DMS79 treated with DMSO at 0.1 percent for 48 hours (cell line): ENCODE data around the gene TRUB2.

Experiments
- DNase-seq: peaks from one replicate; lab custom pipeline; 2025; lab: John Stamatoyannopoulos, UW

TRUB2 gene, protein sequence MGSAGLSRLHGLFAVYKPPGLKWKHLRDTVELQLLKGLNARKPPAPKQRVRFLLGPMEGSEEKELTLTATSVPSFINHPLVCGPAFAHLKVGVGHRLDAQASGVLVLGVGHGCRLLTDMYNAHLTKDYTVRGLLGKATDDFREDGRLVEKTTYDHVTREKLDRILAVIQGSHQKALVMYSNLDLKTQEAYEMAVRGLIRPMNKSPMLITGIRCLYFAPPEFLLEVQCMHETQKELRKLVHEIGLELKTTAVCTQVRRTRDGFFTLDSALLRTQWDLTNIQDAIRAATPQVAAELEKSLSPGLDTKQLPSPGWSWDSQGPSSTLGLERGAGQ

DNA sequence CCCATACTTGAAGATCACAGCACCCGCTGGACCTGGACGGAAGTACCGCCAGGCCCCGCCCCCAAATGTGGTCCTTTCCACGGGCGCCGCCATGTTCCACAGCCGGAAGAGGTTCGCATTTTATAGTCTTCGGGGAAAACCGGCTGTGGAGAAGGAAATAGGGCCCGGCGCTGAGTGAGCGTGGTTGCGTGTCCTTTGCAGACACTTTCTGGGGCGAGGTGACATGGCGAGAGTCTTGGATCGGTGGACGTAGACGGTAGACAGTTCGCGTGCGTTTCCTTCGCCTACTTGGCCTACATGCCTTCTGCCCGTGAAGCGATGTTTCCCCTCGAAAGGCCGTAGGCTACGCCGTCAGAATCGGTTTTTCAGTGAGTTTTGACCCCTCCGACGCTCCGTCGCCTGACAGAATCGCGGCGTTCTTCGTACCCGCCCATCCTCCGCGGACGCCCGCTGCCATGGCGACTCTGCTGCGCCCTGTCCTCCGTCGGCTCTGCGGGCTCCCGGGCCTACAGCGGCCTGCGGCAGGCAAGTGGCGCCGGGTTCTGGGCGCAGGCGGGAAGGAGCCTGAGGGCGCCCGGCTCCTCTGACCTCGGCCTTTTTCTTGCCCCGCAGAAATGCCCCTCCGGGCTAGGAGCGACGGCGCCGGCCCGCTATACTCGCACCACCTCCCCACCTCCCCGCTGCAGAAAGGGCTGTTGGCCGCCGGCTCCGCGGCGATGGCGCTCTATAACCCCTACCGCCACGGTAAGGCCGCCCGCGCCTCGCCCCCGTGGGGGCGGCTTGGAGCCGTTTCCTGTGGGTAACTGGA is at the start of gene TRUB2, which contains the start of gene COQ4:
Gene TRUB2, minus strand, starts transcription at position 44 of the 808 bp plus-strand sequence. Its CDS starts 39 bp downstream, at position 5.
Gene COQ4, plus strand, starts transcription at position 436 of the 808 bp plus-strand sequence. Its CDS starts 20 bp downstream, at position 456.
- peak; percentile 94 for DNase-seq

DNA sequence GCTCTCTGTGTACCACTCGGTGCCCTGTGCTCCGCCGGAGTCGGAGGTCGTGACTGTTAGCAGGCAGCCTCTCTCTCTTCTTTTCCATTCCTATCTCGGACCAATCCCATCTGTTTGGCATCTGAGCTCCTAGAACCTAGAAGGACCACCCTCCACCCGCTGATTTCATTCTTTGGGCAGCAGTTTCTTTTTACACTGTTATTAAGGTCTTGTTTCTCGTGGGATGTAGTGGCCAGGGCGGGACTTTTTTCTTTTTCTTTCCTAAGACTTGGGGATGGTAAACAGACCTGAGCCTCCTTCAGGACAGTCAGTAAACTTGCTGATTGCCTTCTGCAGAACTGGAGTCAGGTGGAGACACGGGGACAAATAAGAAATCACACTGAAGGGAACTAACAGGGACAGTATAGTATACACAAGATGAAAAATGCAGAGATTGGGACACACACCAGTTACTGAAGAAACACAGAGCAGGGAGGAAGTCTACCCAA is 49.4 kb upstream of the TRUB2 start:
- no peak for DNase-seq

DNA sequence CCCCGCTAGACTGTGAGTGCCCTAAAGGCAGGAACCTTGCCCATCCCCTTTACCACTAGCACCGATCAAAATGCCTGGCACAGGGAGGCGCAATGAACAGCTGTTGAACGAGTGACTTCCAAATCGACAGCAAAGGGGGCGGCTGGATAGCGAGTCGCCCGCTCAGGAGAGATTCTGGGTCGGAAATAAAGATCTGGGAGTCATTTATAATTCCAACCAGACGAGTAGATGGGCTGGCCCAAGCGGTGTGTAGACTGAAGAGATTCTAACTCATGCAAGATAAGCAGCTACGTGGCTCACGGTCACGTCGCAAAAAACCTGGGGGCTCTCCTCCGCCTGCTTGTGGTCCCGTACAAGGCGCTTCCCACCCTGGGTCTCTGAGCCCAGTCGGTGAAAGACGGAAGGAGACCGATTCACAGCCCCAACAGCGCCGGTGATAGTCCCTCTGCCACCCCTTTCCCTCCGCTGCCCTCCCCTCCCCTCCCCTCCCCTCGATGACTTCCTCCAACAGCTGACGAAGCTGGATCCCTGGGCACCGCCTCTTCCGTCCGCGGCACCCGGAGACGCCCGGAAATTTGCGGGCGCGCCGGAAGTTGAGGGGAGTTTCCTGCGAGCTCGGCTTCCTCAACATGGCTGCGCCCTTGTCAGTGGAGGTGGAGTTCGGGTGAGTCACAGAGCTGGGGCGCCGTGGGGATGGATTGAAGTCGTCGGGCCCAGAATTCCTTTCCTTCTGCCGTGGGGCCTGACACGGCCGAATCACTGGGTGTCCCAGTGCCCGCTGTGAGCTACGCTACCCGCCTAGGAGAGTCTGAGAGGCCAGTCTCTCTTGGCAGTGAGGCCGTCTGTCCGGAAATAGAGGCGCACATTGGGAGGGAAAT is 48.7 kb upstream of the TRUB2 start, which contains the start of gene URM1:
Gene URM1, plus strand, starts transcription at position 623 of the 878 bp plus-strand sequence. Its CDS starts 7 bp downstream, at position 630.
- peak; percentile 88 for DNase-seq

DNA sequence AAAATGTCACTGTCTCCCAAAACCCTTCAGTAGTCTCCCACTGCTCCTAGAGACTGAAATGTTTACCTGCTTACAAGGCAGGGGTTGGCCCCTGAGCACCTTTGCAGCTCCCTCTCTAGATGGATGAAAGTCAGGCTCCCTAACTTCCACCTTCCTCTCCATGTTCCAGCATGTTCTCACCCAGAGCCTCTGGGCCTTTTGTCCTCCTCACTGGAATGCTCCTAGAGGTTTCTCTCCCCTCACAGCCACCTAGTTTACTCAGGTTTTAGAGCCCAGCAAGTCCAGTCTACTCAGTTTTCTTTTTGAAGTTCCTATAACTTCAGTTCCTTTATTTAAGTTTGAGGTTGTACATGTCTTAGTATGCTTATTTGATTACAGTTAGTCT is 48.1 kb upstream of the TRUB2 start:
- no peak for DNase-seq

DNA sequence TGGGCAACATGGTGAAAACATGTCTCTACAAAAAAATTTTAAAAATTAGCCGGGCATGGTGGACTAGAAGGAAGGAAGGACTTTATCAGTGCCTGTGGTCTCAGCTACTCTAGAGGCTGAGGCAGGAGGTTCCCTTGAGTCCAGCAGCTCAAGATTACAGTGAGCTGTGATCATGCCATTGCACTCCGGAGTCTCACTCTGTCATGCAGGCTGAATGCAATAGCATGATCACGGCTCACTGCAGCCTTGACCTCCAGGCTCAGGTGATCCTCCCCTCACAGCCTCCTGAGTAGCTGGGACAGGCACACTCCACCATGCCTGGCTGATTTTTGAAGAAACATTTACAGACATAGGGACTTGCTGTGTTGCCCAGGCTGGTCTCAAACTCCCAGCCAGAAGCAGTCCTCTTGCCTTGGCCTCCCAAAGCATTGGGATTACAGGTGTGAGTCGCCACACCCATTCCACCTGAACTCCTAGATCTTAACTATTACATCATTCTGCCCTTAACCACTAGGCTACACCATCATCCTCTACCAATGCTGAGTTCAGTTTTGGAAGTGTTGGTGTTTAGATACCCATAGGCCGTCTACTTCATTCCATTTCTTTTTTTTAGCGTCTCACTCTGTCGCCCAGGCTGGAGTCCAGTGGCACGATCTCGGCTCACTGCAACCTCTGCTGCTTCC is 46.9 kb upstream of the TRUB2 start:
- no peak for DNase-seq

DNA sequence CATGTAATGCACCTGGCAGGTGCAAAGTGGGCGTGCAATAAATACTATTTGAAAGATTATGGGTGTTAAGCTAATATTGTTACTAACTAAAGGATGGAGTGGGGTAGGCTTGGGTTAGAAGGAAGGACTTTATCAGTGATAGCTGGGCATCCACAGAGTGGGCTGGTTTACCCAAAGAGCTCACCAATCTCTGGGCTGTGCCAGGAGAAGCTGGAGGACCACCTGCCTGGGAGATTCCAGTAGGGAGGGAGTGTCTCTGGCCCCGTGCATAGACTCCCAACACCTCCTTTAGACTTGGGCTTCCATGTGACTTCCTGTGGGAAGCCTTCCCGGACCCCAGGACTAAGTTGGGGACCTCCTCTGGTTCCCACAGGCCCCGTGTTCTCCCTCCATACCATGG is 43.3 kb upstream of the TRUB2 start:
- DNase-seq: no peak

DNA sequence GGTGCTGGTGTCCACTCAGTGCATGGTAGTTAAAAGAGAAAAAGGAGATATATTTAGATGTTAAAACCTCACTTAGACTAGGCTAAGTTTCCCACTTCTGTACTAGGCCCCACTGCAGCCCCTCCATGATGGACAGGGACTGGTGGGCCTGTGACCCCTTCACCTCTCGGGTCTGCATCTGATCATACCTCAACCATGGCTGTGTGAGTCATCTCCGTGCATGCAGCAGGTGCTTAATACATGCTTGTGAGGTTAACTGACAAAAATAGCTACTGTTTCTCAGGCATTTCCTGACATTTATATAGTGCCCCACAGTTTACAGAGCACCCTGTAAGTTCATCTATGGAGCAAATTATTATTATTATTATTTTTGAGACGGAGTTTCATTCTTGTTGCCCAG is 40.5 kb upstream of the TRUB2 start:
- DNase-seq: no peak

DNA sequence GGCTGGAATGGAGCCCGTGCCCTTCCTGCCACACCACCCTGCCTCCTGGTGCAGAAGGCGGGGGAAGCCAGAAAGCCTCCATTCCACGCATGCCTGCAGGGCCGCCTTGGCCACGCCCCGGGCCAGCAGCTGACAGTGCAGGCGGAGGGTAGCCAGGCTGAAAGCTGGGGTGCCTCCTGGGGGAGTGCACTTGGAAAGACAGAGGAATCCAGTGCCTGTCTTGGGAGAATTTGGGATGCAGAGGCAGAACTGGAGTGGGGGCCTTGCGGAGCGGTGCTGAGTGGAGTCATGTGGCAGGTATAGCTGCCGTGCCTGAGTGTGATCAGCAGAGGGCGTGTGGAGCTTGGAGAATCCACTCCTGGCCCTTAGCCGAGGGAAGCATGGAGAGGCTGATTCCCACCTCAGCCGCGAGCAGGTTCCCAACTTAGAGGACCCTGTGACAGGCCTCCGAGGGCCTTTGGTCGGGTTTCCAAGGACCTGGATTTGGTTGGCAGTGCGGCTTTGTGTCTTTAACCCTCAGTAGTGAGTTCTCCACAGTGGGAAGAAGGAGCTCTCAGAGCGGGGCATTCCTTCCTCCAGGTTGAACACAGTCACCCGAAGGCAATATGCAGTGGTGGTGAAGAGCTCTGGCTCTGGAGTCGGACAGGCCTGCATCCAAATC is 39.9 kb upstream of the TRUB2 start:
- DNase-seq: peak; percentile 84

DNA sequence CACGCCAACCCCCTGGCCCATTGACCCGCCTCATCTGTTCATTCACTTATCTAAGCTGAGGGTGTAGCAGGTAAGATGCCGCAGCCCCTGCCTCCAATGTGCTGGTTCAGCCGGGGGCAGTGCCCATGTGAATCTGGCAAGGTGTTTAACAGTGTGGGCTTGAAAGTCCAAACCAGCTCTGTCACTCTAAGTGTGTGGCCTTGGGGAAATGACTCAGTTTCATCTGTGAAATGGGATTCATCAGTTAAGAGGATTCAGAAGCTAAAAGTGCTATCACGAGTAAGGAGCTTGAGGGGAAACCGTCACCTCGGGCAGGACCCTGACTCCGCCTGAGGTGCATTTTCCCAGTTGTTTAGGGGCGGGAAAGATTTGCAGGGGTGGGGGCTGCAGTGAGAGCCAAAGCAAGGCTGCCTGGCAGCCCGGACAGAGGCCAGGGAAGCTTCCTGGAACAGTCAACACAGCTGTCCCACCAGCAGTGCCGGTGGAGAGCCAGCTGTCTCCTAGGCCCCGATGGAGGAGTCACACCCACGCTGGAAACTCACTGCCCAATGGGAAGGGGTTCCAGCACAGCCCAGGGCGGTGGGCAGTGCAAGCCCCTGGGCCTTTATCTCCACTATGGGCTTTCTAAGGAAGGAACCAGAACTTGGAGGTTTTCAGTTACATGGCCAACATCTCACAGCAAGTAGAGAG is 39.2 kb upstream of the TRUB2 start:
- no peak for DNase-seq

DNA sequence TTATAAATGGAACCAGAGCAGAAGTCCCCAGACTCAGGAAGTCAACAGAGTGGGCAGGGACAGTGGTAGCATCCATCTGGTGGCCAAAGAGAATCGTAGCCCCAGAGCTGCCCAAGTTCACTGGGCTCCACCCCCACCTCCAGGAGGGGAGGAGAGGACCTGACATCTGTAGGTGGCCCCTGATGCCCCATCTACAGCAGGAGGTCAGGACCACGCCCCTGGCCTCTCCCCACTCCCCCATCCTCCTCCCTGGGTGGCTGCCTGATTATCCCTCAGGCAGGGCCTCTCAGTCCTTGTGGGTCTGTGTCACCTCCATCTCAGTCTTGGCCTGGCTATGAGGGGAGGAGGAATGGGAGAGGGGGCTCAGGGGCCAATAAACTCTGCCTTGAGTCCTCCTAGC is 38.6 kb upstream of the TRUB2 start:
- DNase-seq: no peak

DNA sequence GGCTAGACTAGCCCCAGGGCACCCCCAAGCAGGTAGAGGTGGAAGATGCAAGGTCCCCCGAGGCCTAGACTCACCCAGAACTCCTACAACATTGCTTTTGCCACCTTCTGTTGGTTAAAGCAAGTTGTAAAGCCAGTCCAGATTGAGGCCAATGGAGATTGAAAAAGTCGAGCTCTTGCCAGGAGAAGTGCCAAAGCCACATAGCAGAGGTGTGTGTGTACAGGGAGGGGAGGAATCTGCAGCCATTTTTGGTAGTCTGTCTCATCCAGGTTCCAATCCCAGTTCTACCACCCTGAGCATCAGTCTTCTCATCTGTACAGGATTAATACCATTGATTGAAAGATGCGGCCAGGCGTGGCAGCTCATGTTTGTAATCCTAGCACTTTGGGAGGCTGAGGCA is 36.6 kb upstream of the TRUB2 start:
- no peak for DNase-seq

DNA sequence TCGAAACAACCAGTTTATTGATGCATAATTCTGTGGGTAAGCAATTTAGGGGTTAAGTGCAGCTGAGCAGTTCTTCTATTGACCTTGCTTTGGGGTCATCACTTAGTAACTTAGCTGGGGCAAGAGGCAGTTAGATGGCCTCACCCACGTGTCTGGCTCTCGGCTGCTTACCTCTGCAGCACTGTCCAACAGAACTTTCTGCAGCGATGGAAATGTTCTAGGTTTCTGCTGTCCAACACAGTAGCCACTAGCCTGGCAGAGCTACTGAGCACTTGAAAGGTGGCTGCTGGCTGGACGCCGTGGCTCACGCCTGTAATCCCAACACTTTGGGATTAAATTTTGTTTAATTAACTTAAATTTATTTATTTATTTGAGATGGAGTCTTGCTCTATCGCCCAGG is 35.8 kb upstream of the TRUB2 start:
- no peak for DNase-seq

DNA sequence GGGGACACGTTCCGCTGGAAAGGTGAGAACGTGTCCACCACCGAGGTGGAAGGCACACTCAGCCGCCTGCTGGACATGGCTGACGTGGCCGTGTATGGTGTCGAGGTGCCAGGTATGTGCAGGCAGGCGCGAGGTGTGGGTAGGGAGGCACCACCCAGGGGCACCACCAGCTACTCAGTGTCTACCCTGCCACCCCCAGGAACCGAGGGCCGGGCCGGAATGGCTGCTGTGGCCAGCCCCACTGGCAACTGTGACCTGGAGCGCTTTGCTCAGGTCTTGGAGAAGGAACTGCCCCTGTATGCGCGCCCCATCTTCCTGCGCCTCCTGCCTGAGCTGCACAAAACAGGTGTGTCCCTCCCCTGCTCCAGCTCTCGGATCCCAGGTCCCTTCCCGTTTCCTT is 33.2 kb upstream of the TRUB2 start:
- no peak for DNase-seq

DNA sequence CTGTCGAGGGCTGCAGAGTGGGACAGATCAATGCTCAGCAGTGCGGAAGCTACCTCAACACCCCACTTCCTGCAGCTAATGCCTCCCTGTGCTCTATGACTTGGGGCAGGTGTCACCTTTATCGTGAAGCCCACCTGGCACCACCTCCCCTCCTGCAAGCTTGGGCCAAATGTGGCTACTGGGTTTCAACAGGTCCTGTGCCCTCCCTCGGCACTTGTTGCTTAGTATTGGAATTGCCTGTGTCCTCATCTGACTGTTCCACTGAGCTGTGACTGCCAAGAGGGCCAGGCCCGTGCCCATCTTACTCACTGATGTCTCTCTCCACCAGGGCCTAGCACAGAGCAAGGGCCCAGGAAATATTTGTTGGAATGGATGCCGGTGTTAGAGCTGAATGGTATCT is 27.5 kb upstream of the TRUB2 start:
- no peak for DNase-seq

DNA sequence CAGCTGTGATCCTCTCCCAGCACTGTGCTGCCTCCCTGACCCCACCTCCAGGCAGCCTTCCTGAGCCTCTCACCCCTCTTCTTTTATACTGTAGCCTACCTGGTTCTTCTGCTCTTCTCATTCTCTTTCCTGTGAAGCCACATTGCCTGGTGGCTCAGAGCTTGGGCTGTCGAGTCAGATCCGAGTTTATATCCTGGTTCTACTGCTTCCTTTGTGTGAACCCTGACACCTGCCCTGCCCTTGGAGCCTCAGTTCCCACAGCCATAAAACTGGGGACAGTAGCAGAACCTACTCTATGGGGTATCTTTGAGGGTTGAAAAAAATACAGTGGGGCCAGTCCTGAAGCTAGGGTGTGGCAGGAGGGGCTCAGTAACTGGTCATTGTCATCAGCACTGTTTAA is 26.9 kb upstream of the TRUB2 start:
- no peak for DNase-seq

DNA sequence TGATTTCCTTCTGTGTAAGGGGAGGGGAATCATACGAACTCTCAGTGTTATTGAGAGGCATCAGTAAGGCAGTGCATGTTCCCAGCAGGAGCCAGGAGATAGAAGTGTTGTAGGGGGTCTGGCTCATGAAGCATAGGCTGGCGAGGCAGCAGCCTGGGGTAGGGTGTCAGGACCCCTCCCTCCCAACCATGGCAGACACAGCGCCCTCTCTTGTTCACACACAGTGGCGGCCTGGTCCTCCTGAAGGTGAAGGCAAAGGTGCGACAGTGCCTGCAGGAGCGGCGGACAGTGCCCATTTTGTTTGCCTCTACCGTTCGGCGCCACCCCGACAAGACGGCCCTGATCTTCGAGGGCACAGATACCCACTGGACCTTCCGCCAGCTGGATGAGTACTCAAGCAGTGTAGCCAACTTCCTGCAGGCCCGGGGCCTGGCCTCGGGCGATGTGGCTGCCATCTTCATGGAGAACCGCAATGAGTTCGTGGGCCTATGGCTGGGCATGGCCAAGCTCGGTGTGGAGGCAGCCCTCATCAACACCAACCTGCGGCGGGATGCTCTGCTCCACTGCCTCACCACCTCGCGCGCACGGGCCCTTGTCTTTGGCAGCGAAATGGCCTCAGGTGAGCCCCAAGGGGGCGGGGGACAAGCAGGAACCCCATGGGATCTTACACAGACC is 22.8 kb upstream of the TRUB2 start:
- no peak for DNase-seq

DNA sequence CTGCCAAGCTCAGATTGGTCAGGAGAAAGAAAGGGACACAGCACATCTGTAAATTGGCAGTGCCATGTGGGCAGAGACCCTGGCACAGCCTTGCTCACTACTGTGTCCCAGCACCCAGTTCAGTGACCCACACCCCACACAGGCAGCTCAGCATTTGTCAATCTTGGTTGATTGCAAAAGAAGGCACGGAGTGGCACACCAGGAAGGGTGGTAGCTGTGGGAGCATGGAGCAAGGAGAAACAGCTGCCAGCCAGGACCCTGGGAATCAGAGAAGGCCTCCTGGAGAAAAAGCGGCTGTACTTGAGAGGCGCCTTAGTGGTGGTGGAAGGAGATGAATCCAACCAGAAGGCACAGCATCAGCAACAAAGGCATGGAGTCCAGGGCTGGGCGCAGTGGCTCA is 21.6 kb upstream of the TRUB2 start:
- no peak for DNase-seq

DNA sequence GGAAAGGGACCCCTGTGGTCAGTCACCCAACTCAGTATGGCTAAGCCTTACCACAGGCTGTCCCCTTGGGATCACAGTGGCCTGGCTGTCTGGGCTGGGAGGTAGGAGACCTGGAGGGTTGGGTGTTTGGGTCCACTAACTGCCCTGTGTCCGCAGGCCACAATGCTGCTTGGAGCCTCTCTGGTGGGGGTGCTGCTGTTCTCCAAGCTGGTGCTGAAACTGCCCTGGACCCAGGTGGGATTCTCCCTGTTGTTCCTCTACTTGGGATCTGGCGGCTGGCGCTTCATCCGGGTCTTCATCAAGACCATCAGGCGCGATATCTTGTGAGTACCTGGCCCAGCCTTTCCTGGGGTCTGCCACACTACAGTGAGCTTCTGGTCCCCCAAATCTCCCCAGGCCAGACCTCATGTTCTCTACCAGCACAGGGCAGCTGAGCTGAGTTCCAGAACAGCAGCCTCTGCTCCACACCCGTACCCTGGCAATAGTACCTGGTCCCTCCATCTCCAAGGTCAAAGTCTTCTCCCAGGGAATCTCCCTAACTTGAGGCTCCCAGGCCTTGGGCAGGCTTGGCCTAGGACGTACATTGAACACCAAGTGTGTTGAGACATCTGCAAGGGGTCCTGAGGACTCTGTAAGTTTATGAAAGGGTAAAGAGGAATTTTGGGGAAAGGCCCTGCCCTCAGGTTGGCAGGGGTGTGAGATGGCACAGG is 20.9 kb upstream of the TRUB2 start:
- no peak for DNase-seq

DNA sequence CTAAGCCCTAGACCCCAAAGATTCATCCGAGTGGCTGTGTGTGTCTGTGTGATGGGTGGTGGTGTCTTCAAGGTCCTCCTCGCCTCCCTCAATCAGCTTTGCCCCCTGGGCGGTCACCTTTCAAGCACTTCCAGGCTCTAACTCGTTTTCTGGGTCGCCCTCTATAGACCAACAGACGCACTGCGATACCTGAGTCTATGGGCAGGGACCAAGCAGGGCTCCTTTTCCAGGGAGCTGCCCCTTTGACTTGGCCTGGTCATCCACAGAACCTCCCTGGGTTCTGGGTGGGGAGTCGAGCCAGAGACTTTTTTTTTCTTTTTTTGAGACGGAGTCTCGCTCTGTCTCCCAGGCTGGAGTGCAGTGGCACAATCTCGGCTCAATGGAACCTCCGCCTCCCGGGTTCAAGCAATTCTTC is 19.2 kb upstream of the TRUB2 start:
- DNase-seq: peak; percentile 69
